ENCODE results near the gene APOBEC3F.

APOBEC3F gene

GRCh38 chr22:39088685-39089032 lies 48.0 kb downstream of the APOBEC3F start:
- peaks cover 12% of the 10 kb centered on the region for H3K4me1 Mint-ChIP-seq
- H3K4me3 Mint-ChIP-seq, result no peak overlapping the region
- TF ChIP-seq, protein P1, sequence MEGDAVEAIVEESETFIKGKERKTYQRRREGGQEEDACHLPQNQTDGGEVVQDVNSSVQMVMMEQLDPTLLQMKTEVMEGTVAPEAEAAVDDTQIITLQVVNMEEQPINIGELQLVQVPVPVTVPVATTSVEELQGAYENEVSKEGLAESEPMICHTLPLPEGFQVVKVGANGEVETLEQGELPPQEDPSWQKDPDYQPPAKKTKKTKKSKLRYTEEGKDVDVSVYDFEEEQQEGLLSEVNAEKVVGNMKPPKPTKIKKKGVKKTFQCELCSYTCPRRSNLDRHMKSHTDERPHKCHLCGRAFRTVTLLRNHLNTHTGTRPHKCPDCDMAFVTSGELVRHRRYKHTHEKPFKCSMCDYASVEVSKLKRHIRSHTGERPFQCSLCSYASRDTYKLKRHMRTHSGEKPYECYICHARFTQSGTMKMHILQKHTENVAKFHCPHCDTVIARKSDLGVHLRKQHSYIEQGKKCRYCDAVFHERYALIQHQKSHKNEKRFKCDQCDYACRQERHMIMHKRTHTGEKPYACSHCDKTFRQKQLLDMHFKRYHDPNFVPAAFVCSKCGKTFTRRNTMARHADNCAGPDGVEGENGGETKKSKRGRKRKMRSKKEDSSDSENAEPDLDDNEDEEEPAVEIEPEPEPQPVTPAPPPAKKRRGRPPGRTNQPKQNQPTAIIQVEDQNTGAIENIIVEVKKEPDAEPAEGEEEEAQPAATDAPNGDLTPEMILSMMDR (IDR thresholded peaks at IDR 0.05; ENCODE audit: unreplicated experiment in 3 of 3), result no peak
- no peaks in the 10 kb centered on the region for H3K36me3 Mint-ChIP-seq (ENCODE audit: low read depth)
- no peaks in the 10 kb centered on the region for H3K9me3 Mint-ChIP-seq
- H3K27me3 Mint-ChIP-seq (ENCODE audit: low read depth), result peaks cover 17% of the 10 kb centered on the region
- H3K27ac Mint-ChIP-seq, result peak overlapping the region; percentile 0 to 28 (median 1)

GRCh38 chr22:39089928-39090327 lies 49.3 kb downstream of the APOBEC3F start:
- Mint-ChIP-seq H3K27me3 (ENCODE audit: low read depth) (peaks cover 17% of the 10 kb centered on the region), H3K4me3 (no peak overlapping the region), H3K36me3 (ENCODE audit: low read depth) (no peaks in the 10 kb centered on the region), H3K9me3 (no peaks in the 10 kb centered on the region), H3K27ac (no peak overlapping the region), H3K4me1 (peaks cover 12% of the 10 kb centered on the region)
- TF ChIP-seq, protein P1 (IDR thresholded peaks at IDR 0.05; ENCODE audit: unreplicated experiment in 3 of 3), result no peak

DNA sequence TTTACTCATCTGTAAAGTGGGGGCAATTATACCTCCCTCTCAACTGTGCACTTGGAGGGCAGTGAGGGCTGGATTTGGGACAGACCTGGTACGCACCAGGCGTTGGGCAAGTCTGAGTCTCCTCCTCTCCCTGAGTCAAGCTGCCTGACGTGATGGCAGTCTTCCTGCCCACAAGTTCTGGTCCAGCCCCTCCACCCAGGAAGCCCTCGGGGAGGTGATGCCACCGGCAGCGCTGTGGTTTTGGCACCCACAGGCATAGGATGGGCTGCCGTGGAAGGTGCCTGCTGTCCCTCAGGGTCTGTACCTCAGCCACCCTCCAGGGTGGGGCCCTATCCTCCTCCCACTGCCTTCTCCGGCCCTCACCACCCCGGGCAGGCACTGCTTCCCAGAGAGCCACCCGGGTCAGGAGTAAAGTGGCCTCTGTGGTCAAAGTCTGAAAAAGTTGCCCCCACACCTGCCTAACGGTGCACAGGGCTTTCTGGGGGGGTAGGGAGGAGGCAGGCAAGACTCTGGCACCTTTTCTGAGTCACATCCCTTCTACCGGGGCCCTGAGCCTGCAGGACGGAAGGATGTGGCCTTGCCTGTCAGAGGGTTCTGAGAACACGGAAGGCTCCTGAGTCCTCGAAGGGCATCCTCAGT lies 49.9 kb downstream of the APOBEC3F start:
- no peak overlapping the region for H3K27ac Mint-ChIP-seq
- H3K4me3 Mint-ChIP-seq, result no peak overlapping the region
- no peaks in the 10 kb centered on the region for H3K9me3 Mint-ChIP-seq
- peaks cover 17% of the 10 kb centered on the region for H3K27me3 Mint-ChIP-seq (ENCODE audit: low read depth)
- H3K36me3 Mint-ChIP-seq (ENCODE audit: low read depth), result no peaks in the 10 kb centered on the region
- TF ChIP-seq, protein P1 (IDR thresholded peaks at IDR 0.05; ENCODE audit: unreplicated experiment in 3 of 3), result no peak
- H3K4me1 Mint-ChIP-seq, result peaks cover 12% of the 10 kb centered on the region

DNA sequence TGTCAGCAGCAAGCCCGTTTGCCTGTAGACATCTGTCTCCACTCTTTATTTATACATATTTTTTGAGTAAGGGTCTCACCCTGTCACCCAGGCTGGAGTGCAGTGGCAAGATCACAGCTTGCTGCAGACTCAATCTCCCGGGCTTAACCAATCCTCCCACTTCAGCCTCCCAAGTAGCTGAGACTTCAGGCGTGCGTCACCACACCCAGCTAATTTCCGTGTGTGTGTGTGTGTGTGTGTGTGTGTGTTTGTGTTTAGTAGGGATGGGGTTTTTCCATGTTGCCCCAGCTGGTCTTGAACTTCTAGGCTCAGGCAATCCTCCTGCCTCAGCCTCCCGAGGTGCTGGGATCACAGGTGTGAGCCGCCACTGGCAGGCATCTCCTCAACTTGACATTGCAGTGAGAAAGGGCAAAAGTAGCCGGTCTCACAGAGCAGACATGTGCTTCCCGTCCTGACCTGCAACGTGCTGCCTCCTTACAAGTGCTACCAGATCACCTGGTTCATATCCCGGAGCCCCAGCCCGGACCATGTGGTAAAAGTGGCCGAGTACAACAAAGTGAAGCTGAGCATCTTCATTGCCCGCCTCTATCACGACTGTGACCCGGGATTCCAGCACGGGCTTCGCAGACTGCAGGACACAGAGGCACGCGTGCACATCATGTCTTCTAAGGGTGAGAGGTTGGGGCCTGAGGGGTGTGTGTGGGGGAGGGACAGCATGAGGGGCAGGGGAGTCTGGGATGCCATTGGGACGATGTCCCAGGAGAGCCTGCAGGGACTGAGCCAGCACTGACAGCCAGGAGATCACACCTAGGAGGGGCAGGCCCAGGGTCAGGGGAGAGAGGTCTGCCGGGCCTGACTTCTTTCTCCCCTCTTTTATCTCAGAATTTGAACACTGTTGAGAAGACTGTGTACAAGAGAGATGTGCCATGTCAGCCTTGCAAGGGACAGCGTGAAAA lies 50.7 kb downstream of the APOBEC3F start:
- Mint-ChIP-seq H3K4me1 (peaks cover 12% of the 10 kb centered on the region), H3K27me3 (ENCODE audit: low read depth) (peaks cover 17% of the 10 kb centered on the region), H3K4me3 (no peak overlapping the region), H3K9me3 (no peaks in the 10 kb centered on the region), H3K36me3 (ENCODE audit: low read depth) (no peaks in the 10 kb centered on the region), H3K27ac (no peak overlapping the region)
- TF ChIP-seq, protein P1 (IDR thresholded peaks at IDR 0.05; ENCODE audit: unreplicated experiment in 3 of 3), result no peak

- no peaks in the 10 kb centered on the region for H3K9me3 Mint-ChIP-seq
- peaks cover 17% of the 10 kb centered on the region for H3K27me3 Mint-ChIP-seq (ENCODE audit: low read depth)
- H3K36me3 Mint-ChIP-seq (ENCODE audit: low read depth), result no peaks in the 10 kb centered on the region
- no peak overlapping the region for H3K27ac Mint-ChIP-seq
- H3K4me1 Mint-ChIP-seq, result peaks cover 12% of the 10 kb centered on the region
- TF ChIP-seq, protein P1 (IDR thresholded peaks at IDR 0.05; ENCODE audit: unreplicated experiment in 3 of 3), result no peak
- no peak overlapping the region for H3K4me3 Mint-ChIP-seq
Measured at GRCh38 chr22:39092111-39092862, 51.6 kb downstream of the APOBEC3F start.

Data from nephron (organoid).